ENCODE results near the gene SELENOH. TPM values are rescaled to one million over a fixed set of nuclear protein-coding genes. Genes with fewer than 3 reads are reported as not detected.

SELENOH gene
- total and polyA plus RNA-seq, 9 of the 15 experiments (the other 6 are each of a cell fraction or from before 2014, with no cell fraction given) = 16.6 to 299 (median 118) TPM

- TF ChIP-seq PBX2 (CRISPR knock-in tag; IDR thresholded peaks at IDR 0.05; ENCODE audit: low read depth) (no peak), PBX2 (tag; conservative IDR thresholded peaks at IDR 0.05; ENCODE audit: low read depth) (peak; percentile 66)
Observed at GRCh38 chr11:57773026-57773598, 31.8 kb downstream of the SELENOH start (continued).

- in situ Hi-C loops (cut with MboI) = no loop called here
- FAIRE-seq = no peak
- intact Hi-C loops (cut with micrococcal nuclease) = no loop called here
- Histone ChIP-seq H3K9ac (ENCODE audit: insufficient read depth in 1 of 2, low read depth in 2 of 2, low read length in 2 of 2) (no peak overlapping the region), H3K4me2 (ENCODE audit: insufficient read depth, low read length) (no peak overlapping the region), H3K36me3 (ENCODE audit: control insufficient read depth, insufficient read depth, low read length) (peaks cover 7% of the 10 kb centered on the region; the same call in 1 of the 3 replicates), H3K79me2 (ENCODE audit: control insufficient read depth, insufficient read depth, low read length) (peaks cover 95% of the 10 kb centered on the region), H3K4me3 (no peak overlapping the region), H3K9me1 (ENCODE audit: control insufficient read depth, insufficient read depth, low read length) (peaks cover 3% of the 10 kb centered on the region), H3K4me1 (replicated peaks in 1 of 2; ENCODE audit: control insufficient read depth in 2 of 2, insufficient read depth in 2 of 2, low read length in 2 of 2) (peaks cover 20 to 50% of the 10 kb centered on the region in 2 experiments), H3K9me3 (replicated peaks; ENCODE audit: control insufficient read depth, insufficient read depth, low read depth, low read length) (no peaks in the 10 kb centered on the region), H4K20me1 (replicated peaks; ENCODE audit: control insufficient read depth, insufficient read depth, low read length) (peaks cover 55% of the 10 kb centered on the region), H2AFZ (ENCODE audit: low read depth, low read length) (no peak overlapping the region), H3K27ac (ENCODE audit: extremely low read depth, low read depth, low read length) (no peak overlapping the region), H3K27me3 (ENCODE audit: control insufficient read depth in 2 of 2, insufficient read depth in 2 of 2, low read length in 2 of 2) (no peaks in the 10 kb centered on the region)
- BruUV-seq (replicated peaks) = no TSS peak
- DNase-seq (ENCODE audit: extremely low read depth in 1 of 4, low spot score in 3 of 4) = no peak
- no peak for ATAC-seq
- ChIA-PET POLR2A (interaction anchor here (0.6 to 9.4 kb wide), 2 partner anchors 12 to 1937 kb away, joined by 3 to 88 read pairs; partner anchors contain the start of gene CTNND1), CTCF (ENCODE audit: low intra/inter-chr PET ratio) (no interaction called here)
- 31% methylated on average over 5 of the region's 5 CpGs for WGBS (ENCODE audit: insufficient coverage, low coverage, missing lambda C conversion rate)
- TF ChIP-seq BCLAF1 (IDR thresholded peaks at IDR 0.05; ENCODE audit: borderline replicate concordance in 1 of 2, control insufficient read depth in 1 of 2, low read depth in 2 of 2, low read length in 1 of 2) = no peak
- no peak for TF ChIP-seq CREB3 (tag; conservative IDR thresholded peaks at IDR 0.05; ENCODE audit: low read depth)
- peak; percentile 42; the same call in 1 of the 2 replicates for TF ChIP-seq GABPA (tag; conservative IDR thresholded peaks at IDR 0.05; ENCODE audit: low read depth)
- TF ChIP-seq TAF1 (IDR thresholded peaks at IDR 0.05; ENCODE audit: control insufficient read depth, extremely low read depth, insufficient read depth, low read length, severe bottlenecking) = no peak
- no peak for TF ChIP-seq ZNF134 (CRISPR knock-in tag; conservative IDR thresholded peaks at IDR 0.05)
- TF ChIP-seq SPI1 (IDR thresholded peaks at IDR 0.05; ENCODE audit: borderline replicate concordance, low read depth, low read length) = peak; percentile 27; the same call in 1 of the 2 replicates
- TF ChIP-seq RBM17 (IDR thresholded peaks at IDR 0.05; ENCODE audit: borderline replicate concordance, low read depth, low read length) = no peak
- TF ChIP-seq HMBOX1 (IDR thresholded peaks at IDR 0.05) = peak; percentile 91
- TF ChIP-seq CREM (IDR thresholded peaks at IDR 0.05; ENCODE audit: low read depth) = no peak
Observed at GRCh38 chr11:57775491-57775890, 34.2 kb downstream of the SELENOH start.

All from K562 (cell line).